IPS-18a (cell line): ENCODE results near the gene CTTN.

Source experiments
- H3K27ac ChIP-seq: one replicate; pipeline ENCODE4 v1.5.1; 2013; ENCODE audit warnings: low read length
- H3K27me3 ChIP-seq: one replicate; pipeline ENCODE4 v1.6.1; 2013; ENCODE audit warnings: mild to moderate bottlenecking, low read length; ENCODE audit not compliant: control insufficient read depth, insufficient read depth
- H3K36me3 ChIP-seq: one replicate; pipeline ENCODE4 v1.6.1; 2013; ENCODE audit warnings: low read depth, low read length; ENCODE audit not compliant: control insufficient read depth
- H3K4me1 ChIP-seq: one replicate; pipeline ENCODE4 v1.6.1; 2013; ENCODE audit warnings: low read depth, low read length; ENCODE audit not compliant: control insufficient read depth
- H3K4me3 ChIP-seq: one replicate; pipeline ENCODE4 v1.5.1; 2013; ENCODE audit warnings: low read length
- H3K9ac ChIP-seq: one replicate; pipeline ENCODE4 v1.6.1; 2013; ENCODE audit warnings: mild to moderate bottlenecking, low read length, moderate library complexity
- H3K9me3 ChIP-seq: one replicate; pipeline ENCODE4 v1.6.1; 2013; ENCODE audit warnings: low read depth, low read length; ENCODE audit not compliant: control insufficient read depth

CTTN gene

DNA sequence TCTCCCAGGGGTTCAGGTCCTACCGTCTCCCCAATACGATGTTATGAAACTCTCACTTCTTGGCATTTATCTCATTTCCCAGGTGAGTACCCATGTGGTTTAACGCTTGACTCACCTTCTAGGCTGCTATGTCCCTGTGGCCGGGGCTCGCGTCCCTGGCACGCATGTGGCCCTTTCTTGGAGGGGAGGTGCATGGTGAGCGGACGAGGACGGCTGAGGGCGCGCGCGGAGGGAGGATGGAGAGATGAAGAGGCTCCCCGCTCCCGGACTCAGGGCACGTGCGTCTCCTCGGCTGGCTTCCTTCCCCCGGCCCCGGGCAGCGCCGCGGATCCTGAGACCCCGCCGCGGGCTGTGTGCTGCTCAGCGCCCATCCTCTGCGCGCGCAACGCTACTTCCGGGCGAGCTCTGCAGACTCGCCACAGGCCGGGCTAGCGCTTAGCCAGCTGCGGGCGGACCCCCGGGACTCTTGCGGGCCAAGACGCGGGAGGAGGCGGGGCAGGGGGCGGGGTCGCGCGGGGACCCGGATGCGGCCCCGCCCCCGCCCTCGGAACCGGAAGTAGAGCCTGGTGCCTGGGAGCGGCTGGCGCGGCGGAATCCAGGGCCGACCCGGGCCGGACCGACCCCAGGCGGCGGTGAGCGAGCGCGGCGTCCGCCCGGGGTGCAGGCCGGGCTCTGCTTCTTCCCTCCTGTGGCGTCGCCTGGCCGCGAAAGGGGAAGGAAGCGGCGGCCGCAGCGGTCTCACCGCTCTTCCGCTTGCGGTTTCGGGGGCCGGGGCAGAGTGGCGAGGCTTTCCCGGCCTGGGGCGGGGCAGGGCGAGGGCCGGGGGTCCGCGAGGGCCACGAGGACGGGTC lies at the start of gene CTTN:
Gene CTTN, plus strand, starts transcription at position 547 of the 851 bp plus-strand sequence. CDS start 8,769 bp downstream, outside the sequence.
- no peaks in the 10 kb centered on the region for H3K9me3 ChIP-seq
- H3K4me3 ChIP-seq, result peak within 1 kb of the TSS; percentile 71
- peak within 1 kb of the TSS; percentile 1 for H3K27ac ChIP-seq
- peaks cover 6% of the 10 kb centered on the region for H3K4me1 ChIP-seq
- H3K27me3 ChIP-seq, result no peaks in the 10 kb centered on the region
- H3K36me3 ChIP-seq, result peaks cover 12% of the 10 kb centered on the region
- peak within 1 kb of the TSS; percentile 76 for H3K9ac ChIP-seq

DNA sequence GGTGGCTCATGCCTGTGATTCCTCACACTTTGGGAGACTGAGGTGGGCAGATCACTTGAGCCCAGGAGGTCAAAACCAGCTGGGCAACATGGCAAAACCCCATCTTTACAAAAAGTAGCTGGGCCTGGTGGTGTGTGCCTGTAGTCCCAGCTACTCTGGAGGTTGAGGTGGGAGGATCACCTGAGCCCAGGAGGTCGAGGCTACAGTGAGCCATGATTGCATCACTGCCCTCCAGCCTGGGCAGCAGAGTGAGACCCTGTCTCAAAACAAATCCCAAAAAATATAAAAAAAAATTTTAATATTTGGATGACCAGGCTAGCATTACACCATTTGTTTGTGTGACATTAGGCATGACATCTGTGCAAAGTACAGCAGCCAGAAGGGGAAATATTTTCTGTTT lies 49.7 kb upstream of the CTTN start:
- Histone ChIP-seq H3K4me1 (no peaks in the 10 kb centered on the region), H3K27ac (no peak overlapping the region), H3K9me3 (no peaks in the 10 kb centered on the region), H3K9ac (no peak overlapping the region), H3K27me3 (no peaks in the 10 kb centered on the region), H3K36me3 (peaks cover 63% of the 10 kb centered on the region), H3K4me3 (no peak overlapping the region)

DNA sequence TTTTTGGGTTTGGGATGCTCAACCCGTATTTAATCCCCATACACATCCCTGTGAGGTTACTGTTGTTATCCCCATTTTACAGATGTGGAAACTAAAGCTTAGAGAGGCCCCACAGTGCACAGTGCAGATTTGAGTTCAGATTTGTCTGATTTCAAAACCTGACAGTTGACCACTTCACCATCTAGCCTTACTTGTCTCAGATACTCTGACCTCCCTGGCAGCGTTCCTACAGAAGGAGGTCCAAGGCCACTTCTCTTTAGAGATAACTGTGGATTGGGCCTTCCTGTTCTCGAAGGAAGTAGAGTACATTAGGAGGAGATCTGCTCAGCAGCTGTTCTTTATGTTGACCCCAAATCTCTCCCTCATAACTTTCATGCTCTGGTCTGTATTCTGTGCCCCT lies 46.7 kb upstream of the CTTN start:
- Histone ChIP-seq H3K36me3 (peaks cover 67% of the 10 kb centered on the region), H3K9ac (no peak overlapping the region), H3K4me3 (no peak overlapping the region), H3K4me1 (no peaks in the 10 kb centered on the region), H3K27ac (no peak overlapping the region), H3K27me3 (no peaks in the 10 kb centered on the region), H3K9me3 (no peaks in the 10 kb centered on the region)

DNA sequence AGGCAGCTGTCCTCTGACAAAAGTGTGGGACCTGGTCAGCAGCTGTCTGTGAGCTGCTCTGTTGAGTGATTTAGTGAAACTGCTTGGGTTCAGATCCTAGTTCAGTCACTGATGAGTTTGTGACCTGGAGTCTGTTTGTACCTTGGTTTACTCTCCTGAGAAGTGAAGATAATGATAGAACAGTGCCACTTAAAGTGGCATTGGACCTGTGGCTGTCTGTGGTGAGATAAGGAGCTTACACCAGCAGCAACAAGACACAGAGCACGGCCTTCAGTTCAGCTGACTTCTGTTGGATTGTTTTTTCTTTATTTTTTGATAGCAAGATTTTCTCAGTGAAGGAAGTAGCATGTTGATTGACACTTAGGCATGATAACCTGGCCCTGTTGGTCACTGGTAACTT lies 46.2 kb upstream of the CTTN start:
- peaks cover 69% of the 10 kb centered on the region for H3K36me3 ChIP-seq
- H3K4me3 ChIP-seq, result no peak overlapping the region
- no peaks in the 10 kb centered on the region for H3K9me3 ChIP-seq
- H3K27ac ChIP-seq, result no peak overlapping the region
- H3K9ac ChIP-seq, result no peak overlapping the region
- no peaks in the 10 kb centered on the region for H3K4me1 ChIP-seq
- no peaks in the 10 kb centered on the region for H3K27me3 ChIP-seq

DNA sequence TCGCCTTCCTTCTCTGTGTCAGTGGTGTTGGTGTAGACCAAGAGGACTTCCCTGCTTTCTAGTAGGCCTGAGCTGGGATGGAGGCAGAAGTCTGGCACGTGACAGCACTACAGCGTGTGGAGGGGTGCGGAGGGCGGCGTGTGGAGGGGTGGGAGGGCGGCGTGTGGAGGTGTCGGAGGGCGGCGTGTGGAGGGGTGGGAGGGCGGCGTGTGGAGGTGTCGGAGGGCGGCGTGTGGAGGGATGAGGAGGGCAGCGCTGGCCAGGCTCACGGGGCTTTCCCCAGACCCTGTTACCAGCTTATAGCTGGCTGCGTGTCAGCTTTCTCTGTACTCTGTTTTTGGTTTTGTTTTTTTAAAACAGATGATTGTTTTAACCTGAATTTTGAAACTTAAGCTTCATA lies 45.7 kb upstream of the CTTN start:
- H3K4me1 ChIP-seq, result no peaks in the 10 kb centered on the region
- H3K27ac ChIP-seq, result no peak overlapping the region
- no peaks in the 10 kb centered on the region for H3K9me3 ChIP-seq
- no peak overlapping the region for H3K4me3 ChIP-seq
- no peak overlapping the region for H3K9ac ChIP-seq
- no peaks in the 10 kb centered on the region for H3K27me3 ChIP-seq
- H3K36me3 ChIP-seq, result peaks cover 68% of the 10 kb centered on the region

DNA sequence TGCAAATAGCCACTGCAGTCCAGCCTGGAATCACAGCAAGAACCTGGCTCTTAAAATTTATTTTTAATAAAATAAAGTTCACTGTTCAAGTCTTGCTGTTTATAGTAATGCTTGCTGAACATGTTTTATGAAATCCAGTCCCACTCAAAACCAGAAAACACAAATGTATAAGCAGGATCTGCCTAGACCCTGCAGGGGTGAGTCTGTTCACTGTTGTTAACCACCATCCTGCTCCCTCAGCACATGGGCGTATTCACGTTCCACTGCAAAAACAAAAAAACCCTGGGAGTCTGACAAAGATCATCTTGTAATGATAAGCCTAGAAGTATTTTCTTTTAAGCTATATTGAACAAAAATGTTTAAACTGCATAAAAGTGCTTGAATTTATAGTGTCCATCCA lies 45.0 kb upstream of the CTTN start:
- peaks cover 64% of the 10 kb centered on the region for H3K36me3 ChIP-seq

DNA sequence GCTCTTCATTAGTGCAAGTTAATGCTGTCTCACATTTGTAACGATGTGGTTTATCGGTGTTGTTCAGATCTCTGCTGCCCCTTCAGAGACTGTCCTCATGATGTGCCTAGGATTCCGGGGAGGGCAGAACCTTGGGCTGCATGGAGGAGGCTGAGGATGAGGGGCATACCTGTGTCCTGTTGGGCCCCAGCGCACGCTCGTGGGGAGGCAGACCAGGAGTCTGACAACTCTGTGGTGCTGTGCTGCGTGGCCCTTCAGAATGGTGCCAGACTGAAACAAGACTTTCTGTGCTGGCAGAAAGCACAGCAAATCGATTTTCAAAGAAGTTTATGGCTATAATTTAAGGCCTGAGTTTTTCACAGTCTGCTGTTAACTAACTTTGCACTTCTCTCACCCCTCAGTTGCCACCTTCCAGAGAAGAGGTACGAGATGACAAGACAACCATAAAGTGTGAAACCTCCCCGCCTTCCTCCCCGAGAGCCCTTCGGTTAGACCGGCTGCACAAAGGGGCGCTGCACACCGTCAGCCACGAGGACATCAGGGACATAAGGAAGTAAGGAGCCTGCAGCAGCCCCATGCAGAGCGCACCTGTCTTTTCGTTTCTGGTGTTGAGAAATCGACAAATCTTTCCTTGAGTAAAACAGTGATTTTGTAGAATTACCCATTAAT lies 44.3 kb upstream of the CTTN start:
- Histone ChIP-seq H3K36me3 (peaks cover 64% of the 10 kb centered on the region), H3K9me3 (no peaks in the 10 kb centered on the region), H3K27ac (no peak overlapping the region), H3K27me3 (no peaks in the 10 kb centered on the region), H3K9ac (no peak overlapping the region), H3K4me3 (no peak overlapping the region), H3K4me1 (no peaks in the 10 kb centered on the region)

More for the DNA sequence above, 45.0 kb upstream of the CTTN start:
- Histone ChIP-seq H3K27me3 (no peaks in the 10 kb centered on the region), H3K9ac (no peak overlapping the region), H3K9me3 (no peaks in the 10 kb centered on the region), H3K4me1 (no peaks in the 10 kb centered on the region), H3K4me3 (no peak overlapping the region), H3K27ac (no peak overlapping the region)

DNA sequence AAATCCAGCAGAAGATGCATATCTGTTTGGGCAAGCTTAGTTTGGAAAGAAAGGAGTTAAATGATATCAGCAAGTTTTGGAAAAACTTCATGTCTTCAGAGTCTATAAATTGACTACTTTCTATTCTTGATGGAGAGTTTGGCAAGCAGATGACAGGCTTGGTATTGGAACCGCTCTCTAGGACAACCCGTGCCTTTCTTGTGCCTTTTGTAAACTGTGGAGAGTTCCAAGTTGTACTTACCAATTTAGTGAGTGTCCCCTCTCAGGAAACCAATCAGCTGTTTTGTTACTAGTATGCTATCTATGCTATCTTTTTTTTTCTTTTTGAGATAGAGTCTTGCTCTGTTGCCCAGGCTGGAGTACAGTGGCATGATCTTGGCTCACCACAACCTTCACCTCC lies 43.7 kb upstream of the CTTN start:
- H3K9me3 ChIP-seq, result no peaks in the 10 kb centered on the region
- no peaks in the 10 kb centered on the region for H3K4me1 ChIP-seq
- no peak overlapping the region for H3K9ac ChIP-seq
- H3K4me3 ChIP-seq, result no peak overlapping the region
- no peaks in the 10 kb centered on the region for H3K27me3 ChIP-seq
- H3K36me3 ChIP-seq, result peaks cover 66% of the 10 kb centered on the region
- no peak overlapping the region for H3K27ac ChIP-seq

DNA sequence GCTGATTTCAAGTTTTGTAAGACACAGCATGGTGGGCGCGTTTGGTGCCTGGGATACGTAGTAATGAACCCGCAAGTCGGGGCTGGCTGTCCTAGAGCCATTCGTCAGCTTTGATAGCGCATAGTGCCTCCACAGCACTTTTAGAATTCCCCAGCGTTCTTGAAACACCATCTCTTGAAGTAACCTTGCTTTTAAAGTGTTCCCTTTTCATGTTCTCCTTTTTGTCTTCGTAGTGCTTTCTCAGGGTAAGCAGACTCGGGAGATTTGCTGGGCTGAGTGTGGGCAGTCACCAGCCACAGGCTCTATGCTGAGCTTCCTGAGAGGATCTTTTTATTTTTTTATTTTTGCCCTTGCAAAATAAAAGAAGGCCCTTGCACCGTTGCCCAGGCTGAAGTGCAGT lies 39.6 kb upstream of the CTTN start:
- Histone ChIP-seq H3K27me3 (no peaks in the 10 kb centered on the region), H3K27ac (no peak overlapping the region), H3K9ac (no peak overlapping the region), H3K9me3 (no peaks in the 10 kb centered on the region), H3K4me1 (no peaks in the 10 kb centered on the region), H3K36me3 (peaks cover 77% of the 10 kb centered on the region), H3K4me3 (no peak overlapping the region)

DNA sequence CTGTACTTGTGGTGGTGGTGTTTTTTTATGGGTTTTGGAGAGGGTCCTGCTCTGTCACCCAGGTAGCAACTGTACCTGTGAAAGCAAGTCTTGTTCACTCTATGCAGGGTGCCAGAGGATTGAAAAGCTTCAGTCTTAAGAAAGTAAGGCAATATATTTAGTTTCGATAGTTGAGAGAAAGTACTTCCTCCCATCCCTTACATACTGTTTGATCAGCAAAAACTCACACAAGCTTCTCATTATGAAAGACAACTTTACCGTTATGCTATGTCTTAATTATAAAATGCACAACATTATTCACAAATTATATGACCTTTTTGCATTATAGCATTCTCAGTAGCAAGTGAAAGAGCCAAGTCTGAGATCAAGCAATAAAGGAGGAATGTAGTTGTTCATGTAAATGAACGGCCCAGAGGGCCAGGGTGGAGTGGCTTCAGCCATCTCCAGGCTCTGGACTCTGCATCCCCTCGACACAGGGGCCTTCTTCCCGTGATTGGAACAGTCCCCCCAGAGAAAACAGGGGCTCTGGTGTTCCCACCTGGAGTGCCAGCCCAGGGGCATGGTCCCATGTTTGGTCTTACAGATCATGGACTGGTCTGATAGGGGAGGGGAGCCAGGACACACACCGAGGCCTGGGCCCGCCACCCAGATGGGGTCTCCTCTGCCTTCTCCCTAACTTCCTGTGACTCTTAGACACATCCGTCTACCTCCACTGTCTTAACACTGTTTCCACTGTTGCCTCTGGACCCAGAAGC lies 38.7 kb upstream of the CTTN start:
- Histone ChIP-seq H3K4me3 (no peak overlapping the region), H3K9me3 (no peaks in the 10 kb centered on the region), H3K36me3 (peaks cover 77% of the 10 kb centered on the region), H3K9ac (no peak overlapping the region), H3K4me1 (no peaks in the 10 kb centered on the region), H3K27ac (no peak overlapping the region), H3K27me3 (no peaks in the 10 kb centered on the region)

DNA sequence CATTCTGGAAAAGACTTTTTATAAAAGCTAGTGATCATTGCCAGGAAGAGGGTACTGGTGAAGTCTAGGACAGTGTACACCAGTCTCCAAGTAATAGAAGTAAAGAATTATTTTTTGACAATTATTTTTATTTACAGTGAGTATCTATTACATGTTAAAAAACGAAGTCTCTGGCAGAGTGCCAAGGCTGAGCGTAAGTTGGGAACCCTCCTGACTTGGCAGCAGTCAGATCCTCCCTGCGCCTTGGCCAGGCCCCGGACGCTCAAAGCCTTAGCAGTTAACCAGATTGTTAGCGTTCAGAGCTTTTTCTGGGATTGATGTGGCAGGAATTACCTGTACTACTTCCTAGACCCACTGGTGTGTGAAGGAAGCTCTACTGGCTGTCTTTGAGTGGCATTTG lies 38.1 kb upstream of the CTTN start:
- Histone ChIP-seq H3K4me1 (no peaks in the 10 kb centered on the region), H3K4me3 (no peak overlapping the region), H3K27me3 (no peaks in the 10 kb centered on the region), H3K36me3 (peaks cover 72% of the 10 kb centered on the region), H3K9me3 (no peaks in the 10 kb centered on the region), H3K27ac (no peak overlapping the region), H3K9ac (no peak overlapping the region)
